Small intestine (tissue), 7 donors: ENCODE results near the gene RBM10. TPM values are rescaled to one million over a fixed set of nuclear protein-coding genes. Genes with fewer than 3 reads are reported as not detected.

Experiments used
- DNase-seq, 2 donors: peaks; one replicate each; pipeline versions ENCODE4 v3.0.0 to v3.0.0-alpha.2; 2013
- FAIRE-seq: peaks from 2 replicates; lab custom pipeline; 2012; peaks lifted over from hg19 to GRCh38; lab: Jason Lieb, UNC
- H3K27ac ChIP-seq, 3 donors: one replicate each; pipeline ENCODE4 v1.5.1; 2013; ENCODE audit warnings: low read length in 2 of 3, mild to moderate bottlenecking in 2 of 3, control low read depth in 1 of 3, inconsistent platforms in 1 of 3, low read depth in 1 of 3, moderate library complexity in 1 of 3
- H3K27me3 ChIP-seq, 3 donors: one replicate each; pipeline ENCODE4 v1.6.1; 2013; ENCODE audit warnings: low read length in 3 of 3, inconsistent platforms in 1 of 3; ENCODE audit not compliant: control insufficient read depth in 3 of 3, insufficient read depth in 3 of 3
- H3K36me3 ChIP-seq, 3 donors: one replicate each; pipeline ENCODE4 v1.6.1; 2013; ENCODE audit warnings: low read length in 3 of 3, inconsistent platforms in 1 of 3, low read depth in 1 of 3, mild to moderate bottlenecking in 1 of 3, moderate library complexity in 1 of 3; ENCODE audit not compliant: control insufficient read depth in 3 of 3, insufficient read depth in 2 of 3
- H3K4me1 ChIP-seq, 3 donors: one replicate each; pipeline ENCODE4 v1.6.1; 2013; ENCODE audit warnings: low read length in 2 of 3, inconsistent platforms in 1 of 3, low read depth in 1 of 3, mild to moderate bottlenecking in 1 of 3, moderate library complexity in 1 of 3; ENCODE audit not compliant: control insufficient read depth in 3 of 3, insufficient read depth in 2 of 3
- H3K4me3 ChIP-seq, 3 donors: one replicate each; pipeline ENCODE4 v1.5.1; 2013; ENCODE audit warnings: low read length in 3 of 3, control low read depth in 1 of 3, inconsistent platforms in 1 of 3, low read depth in 1 of 3, mild to moderate bottlenecking in 1 of 3, moderate library complexity in 1 of 3
- H3K9me3 ChIP-seq, 2 donors: one replicate each; pipeline ENCODE4 v1.6.1; 2013; ENCODE audit warnings: low read depth in 1 of 2, low read length in 1 of 2; ENCODE audit not compliant: control insufficient read depth in 2 of 2, insufficient read depth in 1 of 2
- WGBS, 3 donors: extraction: QIAGEN DNeasy Blood & Tissue Kit; methylation state at CpG; one replicate each; pipeline ENCODE4 v1.1.7; 2013; 5-methylcytosine and 5-hydroxymethylcytosine counted together
- polyA plus RNA-seq, 4 donors: library from polyadenylated mRNA; stranded (reverse) in 3 of 4; unstranded in 1 of 4; fragments of 200-250 nt in 3 of 4; fragments of 120-200 nt in 1 of 4; gene quantifications; one replicate each; pipeline versions ENCODE4 v1.2.1 to v1.2.3, GENCODE V29; 2013
- donor health status: healthy with polysubstance abuse.
- donor health status: control.
- donor health status: control.
- donor health status: Bipolar disorder and iron deficiency.
- donor health status: healthy.

RBM10 gene
- polyA plus RNA-seq, 4 donors, result 27.8 to 41.2 (median 35.7) TPM

DNA sequence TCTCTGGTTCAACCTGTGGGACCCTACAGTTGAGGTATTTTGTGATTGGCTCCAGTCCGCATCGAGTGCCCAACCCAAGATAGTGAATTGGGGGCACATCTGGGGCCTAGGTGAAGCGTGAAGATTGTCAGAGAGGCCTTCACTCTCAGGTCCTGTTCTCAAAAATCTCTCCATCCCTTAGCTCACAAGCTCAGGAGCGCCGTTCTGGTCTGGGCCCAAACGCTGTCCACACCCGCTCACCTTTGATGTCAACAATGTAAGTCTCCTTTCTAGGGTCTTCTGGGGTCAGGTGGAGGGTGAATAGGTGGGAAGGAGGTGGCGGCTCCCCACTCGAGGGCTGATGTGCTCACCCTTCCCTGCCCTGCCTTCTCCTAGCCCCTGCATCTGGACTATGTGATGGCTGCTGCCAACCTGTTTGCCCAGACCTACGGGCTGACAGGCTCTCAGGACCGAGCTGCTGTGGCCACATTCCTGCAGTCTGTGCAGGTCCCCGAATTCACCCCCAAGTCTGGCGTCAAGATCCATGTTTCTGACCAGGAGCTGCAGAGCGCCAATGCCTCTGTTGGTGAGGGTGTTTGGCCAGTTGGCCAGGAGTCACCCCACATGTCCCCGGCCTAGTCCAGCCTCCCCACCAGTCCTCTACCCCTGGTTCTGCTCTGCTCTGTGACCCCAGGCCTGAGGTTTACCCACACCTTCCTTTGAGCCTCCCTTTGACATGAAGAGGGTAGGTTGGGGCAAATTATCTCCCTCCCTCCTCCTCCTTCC, 65.8 kb downstream of the RBM10 start:
- DNase-seq (no peak), FAIRE-seq (no peak)
- Histone ChIP-seq H3K9me3 (no peaks in the 10 kb centered on the region), H3K36me3 (peaks cover 14 to 75% (median 49%) of the 10 kb centered on the region in 3 donors), H3K4me3 (no peak overlapping the region), H3K27ac (no peak overlapping the region), H3K4me1 (no peaks in the 10 kb centered on the region), H3K27me3 (no peaks in the 10 kb centered on the region)
- 91 to 95% (median 93%) methylated on average over 11 to 15 of the region's 15 CpGs for WGBS, 3 donors

DNA sequence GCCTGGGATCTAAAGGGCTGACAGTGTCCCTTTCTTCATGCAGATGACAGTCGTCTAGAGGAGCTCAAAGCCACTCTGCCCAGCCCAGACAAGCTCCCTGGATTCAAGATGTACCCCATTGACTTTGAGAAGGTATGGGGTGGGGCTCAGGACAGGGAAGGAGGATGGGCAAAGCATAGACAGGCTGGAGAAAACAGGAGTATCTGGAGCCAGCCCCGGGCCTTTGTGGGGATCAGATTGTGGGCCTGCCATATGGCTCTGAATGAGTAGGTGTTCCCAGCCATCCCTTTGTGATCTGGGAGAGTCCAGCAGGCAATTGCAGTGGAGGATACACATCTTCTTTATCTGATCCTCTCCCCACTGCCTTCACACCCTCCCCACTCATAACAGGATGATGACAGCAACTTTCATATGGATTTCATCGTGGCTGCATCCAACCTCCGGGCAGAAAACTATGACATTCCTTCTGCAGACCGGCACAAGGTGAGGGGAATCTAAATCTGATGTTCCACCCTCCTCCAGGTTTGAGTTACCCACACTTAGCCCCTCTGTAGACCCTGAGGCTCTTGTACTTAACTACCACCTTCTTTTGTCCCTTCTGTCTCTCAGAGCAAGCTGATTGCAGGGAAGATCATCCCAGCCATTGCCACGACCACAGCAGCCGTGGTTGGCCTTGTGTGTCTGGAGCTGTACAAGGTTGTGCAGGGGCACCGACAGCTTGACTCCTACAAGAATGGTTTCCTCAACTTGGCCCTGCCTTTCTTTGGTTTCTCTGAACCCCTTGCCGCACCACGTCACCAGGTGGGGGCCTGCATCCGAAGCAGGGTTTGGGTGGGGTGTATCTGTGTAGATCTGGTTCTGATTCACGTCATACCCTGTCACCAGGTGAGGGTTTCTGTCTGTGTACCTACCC, 67.6 kb downstream of the RBM10 start:
- peaks cover 9 to 74% (median 37%) of the 10 kb centered on the region in 3 donors for H3K36me3 ChIP-seq
- DNase-seq, result no peak

DNA sequence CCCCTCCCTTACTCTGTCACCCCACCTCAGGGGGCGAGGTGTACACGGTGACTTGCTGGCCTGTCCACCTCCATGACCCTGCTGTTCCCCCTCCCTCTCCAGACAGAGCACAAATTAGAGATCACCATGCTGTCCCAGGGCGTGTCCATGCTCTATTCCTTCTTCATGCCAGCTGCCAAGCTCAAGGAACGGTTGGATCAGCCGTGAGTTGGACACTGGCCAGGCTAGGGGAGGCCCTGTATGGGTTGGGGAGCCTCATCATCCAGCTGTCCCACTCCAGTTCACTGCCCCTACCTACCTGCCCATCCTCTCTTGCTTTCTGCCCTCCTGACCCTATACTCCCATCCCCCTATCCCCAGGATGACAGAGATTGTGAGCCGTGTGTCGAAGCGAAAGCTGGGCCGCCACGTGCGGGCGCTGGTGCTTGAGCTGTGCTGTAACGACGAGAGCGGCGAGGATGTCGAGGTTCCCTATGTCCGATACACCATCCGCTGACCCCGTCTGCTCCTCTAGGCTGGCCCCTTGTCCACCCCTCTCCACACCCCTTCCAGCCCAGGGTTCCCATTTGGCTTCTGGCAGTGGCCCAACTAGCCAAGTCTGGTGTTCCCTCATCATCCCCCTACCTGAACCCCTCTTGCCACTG, 69.5 kb downstream of the RBM10 start:
- FAIRE-seq (no peak), DNase-seq (no peak)
- 85 to 92% (median 87%) methylated on average over 17 to 20 of the region's 20 CpGs for WGBS, 3 donors
- Histone ChIP-seq H3K36me3 (peaks cover 5 to 59% (median 35%) of the 10 kb centered on the region in 3 donors), H3K4me3 (no peak overlapping the region), H3K4me1 (peaks cover 0 to 9% (median 0%) of the 10 kb centered on the region in 3 donors), H3K9me3 (no peaks in the 10 kb centered on the region), H3K27me3 (no peaks in the 10 kb centered on the region), H3K27ac (no peak overlapping the region)

More for the DNA sequence above, 67.6 kb downstream of the RBM10 start:
- Histone ChIP-seq H3K27ac (no peak overlapping the region), H3K4me1 (peaks cover 0 to 9% (median 0%) of the 10 kb centered on the region in 3 donors), H3K27me3 (no peaks in the 10 kb centered on the region), H3K9me3 (no peaks in the 10 kb centered on the region), H3K4me3 (no peak overlapping the region)
- FAIRE-seq, result no peak
- 93 to 95% (median 93%) methylated on average over 12 of the region's 12 CpGs for WGBS, 3 donors

GRCh38 chrX:47215291-47215900, 70.4 kb downstream of the RBM10 start:
- FAIRE-seq (no peak), DNase-seq (no peak)
- H3K4me3 ChIP-seq, result no peak overlapping the region
- H3K4me1 ChIP-seq, result peaks cover 0 to 16% (median 4%) of the 10 kb centered on the region in 3 donors
- no peaks in the 10 kb centered on the region for H3K9me3 ChIP-seq
- H3K27ac ChIP-seq, result peak overlapping the region in 1 of 3 donors; percentile 16
- no peaks in the 10 kb centered on the region for H3K27me3 ChIP-seq
- WGBS, 3 donors, result 85 to 95% (median 88%) methylated on average over 12 of the region's 12 CpGs
- peaks cover 5 to 52% (median 29%) of the 10 kb centered on the region in 3 donors for H3K36me3 ChIP-seq

GRCh38 chrX:47216393-47216925, 71.4 kb downstream of the RBM10 start:
- Histone ChIP-seq H3K36me3 (peaks cover 2 to 46% (median 21%) of the 10 kb centered on the region in 3 donors), H3K27ac (peak overlapping the region; percentile 6 to 99 (median 88)), H3K9me3 (no peaks in the 10 kb centered on the region), H3K27me3 (no peaks in the 10 kb centered on the region), H3K4me1 (peaks cover 0 to 19% (median 6%) of the 10 kb centered on the region in 3 donors), H3K4me3 (no peak overlapping the region)
- FAIRE-seq, result no peak
- 81 to 93% (median 86%) methylated on average over 8 of the region's 8 CpGs for WGBS, 3 donors
- DNase-seq, result no peak

- DNase-seq, result peak in 1 of 2 donors; percentile 52
- H3K4me1 ChIP-seq, result peaks cover 0 to 21% (median 6%) of the 10 kb centered on the region in 3 donors
- WGBS, 3 donors, result 3 to 12% (median 8%) methylated on average over 15 to 22 of the region's 22 CpGs
Observed at GRCh38 chrX:47217121-47217851, 72.3 kb downstream of the RBM10 start.

DNA sequence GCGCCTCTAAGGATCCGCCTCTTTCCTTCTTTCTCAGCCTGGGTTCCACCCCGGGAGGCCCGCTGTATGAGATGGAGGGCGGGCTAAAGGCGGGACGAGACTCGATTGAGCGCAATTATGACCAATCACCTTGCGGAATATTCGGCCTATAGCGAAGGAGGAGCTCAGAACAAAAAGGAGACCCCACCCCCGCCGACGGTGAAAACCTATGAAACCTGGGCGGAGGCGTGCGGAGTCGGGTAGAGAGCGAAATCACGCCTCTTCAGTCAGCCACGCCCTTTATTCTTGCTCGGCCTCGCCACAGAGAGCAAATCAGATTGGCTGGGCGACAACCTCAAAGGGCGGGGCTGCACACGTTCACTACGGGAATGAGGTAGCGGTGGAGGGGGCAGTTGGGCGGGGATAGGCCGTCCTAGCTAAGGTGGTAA, 72.8 kb downstream of the RBM10 start:
- Histone ChIP-seq H3K27ac (peak overlapping the region; percentile 96 to 99 (median 97)), H3K9me3 (no peaks in the 10 kb centered on the region), H3K4me1 (peaks cover 0 to 21% (median 6%) of the 10 kb centered on the region in 3 donors), H3K36me3 (peaks cover 2 to 45% (median 8%) of the 10 kb centered on the region in 3 donors), H3K4me3 (peak overlapping the region; percentile 60 to 78 (median 76)), H3K27me3 (no peaks in the 10 kb centered on the region)
- 0 to 1% (median 1%) methylated on average over 23 to 31 of the region's 31 CpGs for WGBS, 3 donors
- DNase-seq (peak; percentile 96 to 98), FAIRE-seq (peak; percentile 88)

More at GRCh38 chrX:47217121-47217851, 72.3 kb downstream of the RBM10 start:
- H3K27ac ChIP-seq, result peak overlapping the region; percentile 6 to 99 (median 88)
- no peaks in the 10 kb centered on the region for H3K9me3 ChIP-seq
- no peaks in the 10 kb centered on the region for H3K27me3 ChIP-seq
- no peak for FAIRE-seq
- peak overlapping the region in 2 of 3 donors; percentile 4 to 32 for H3K4me3 ChIP-seq
- peaks cover 2 to 50% (median 14%) of the 10 kb centered on the region in 3 donors for H3K36me3 ChIP-seq
